OCI-LY7 (cell line): ENCODE data around the gene TCP1.

Experiments
- EZH2phosphoT487 ChIP-seq: fragments of 200-600 bp; sonication (generic); IDR thresholded peaks from 2 replicates; pipeline ENCODE4 v1.6.1; 2018; ENCODE audit warnings: low read depth, borderline replicate concordance, mild to moderate bottlenecking, mixed run types, antibody characterized with exemption, low read length, moderate library complexity, mixed read lengths
- TF ChIP-seq, protein P1 (sequence below): fragments of 200-600 bp; sonication (generic); conservative IDR thresholded peaks from 2 replicates; pipeline ENCODE4 v1.5.1; 2014; ENCODE audit warnings: mild to moderate bottlenecking, antibody characterized with exemption, low read length, moderate library complexity, mixed read lengths

DNA sequence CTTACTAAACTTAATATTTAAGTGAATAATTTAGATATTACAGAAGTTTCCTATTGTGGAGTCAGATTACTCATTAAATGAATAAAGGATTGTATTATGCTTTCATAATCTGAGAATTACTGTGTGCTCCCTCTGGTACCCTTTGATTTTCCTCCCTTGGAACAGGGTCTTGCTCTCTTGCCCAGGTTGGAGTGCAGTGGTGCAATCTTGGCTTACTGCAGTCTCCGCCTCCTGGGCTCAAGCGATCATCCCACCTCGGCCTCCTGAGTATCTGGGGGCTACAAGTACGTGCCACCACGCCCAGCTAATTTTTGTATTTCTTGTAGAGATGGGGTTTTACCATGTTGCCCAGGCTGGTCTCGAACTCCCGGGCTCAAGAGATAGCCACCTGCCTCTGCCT is 52.5 kb downstream of the TCP1 start:
- TF ChIP-seq, protein P1, sequence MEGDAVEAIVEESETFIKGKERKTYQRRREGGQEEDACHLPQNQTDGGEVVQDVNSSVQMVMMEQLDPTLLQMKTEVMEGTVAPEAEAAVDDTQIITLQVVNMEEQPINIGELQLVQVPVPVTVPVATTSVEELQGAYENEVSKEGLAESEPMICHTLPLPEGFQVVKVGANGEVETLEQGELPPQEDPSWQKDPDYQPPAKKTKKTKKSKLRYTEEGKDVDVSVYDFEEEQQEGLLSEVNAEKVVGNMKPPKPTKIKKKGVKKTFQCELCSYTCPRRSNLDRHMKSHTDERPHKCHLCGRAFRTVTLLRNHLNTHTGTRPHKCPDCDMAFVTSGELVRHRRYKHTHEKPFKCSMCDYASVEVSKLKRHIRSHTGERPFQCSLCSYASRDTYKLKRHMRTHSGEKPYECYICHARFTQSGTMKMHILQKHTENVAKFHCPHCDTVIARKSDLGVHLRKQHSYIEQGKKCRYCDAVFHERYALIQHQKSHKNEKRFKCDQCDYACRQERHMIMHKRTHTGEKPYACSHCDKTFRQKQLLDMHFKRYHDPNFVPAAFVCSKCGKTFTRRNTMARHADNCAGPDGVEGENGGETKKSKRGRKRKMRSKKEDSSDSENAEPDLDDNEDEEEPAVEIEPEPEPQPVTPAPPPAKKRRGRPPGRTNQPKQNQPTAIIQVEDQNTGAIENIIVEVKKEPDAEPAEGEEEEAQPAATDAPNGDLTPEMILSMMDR = no peak
- TF ChIP-seq EZH2phosphoT487 = no peak
